ENCODE data around the gene MCOLN2. TPM values are rescaled to one million over a fixed set of nuclear protein-coding genes. Genes with fewer than 3 reads are reported as not detected.

The MCOLN2 gene
- total and polyA plus RNA-seq, 2 of the 8 experiments (the other 6 are each of a cell fraction or from before 2014, with no cell fraction given), result 1.7 to 6.1 TPM

- H3K79me1 ChIP-seq (ENCODE audit: low read depth, low read length), result no peaks in the 10 kb centered on the region
- H2BK5ac ChIP-seq (ENCODE audit: low read depth, low read length), result no peak overlapping the region
- H4K20me1 ChIP-seq (replicated peaks in 1 of 2; ENCODE audit: control insufficient read depth in 1 of 2, insufficient read depth in 2 of 2, low read length in 2 of 2), result no peaks in the 10 kb centered on the region
- no peak overlapping the region for H3K14ac ChIP-seq (ENCODE audit: insufficient read length)
- no peak overlapping the region for H2BK20ac ChIP-seq (ENCODE audit: low read length)
- WGBS, 2 experiments (ENCODE audit: extremely low coverage in 1 of 2, insufficient coverage in 1 of 2, insufficient read length in 1 of 2, insufficient replicate concordance in 2 of 2, low coverage in 1 of 2, low lambda C conversion rate in 2 of 2, missing lambda C conversion rate in 1 of 2), result 40% methylated on average over 6 of the region's 6 CpGs; no CpG with 5 or more reads in 1 of the 2 experiments
- H2AK5ac ChIP-seq (ENCODE audit: low read depth, low read length), result no peak overlapping the region
- peaks cover 0 to 2% (median 0%) of the 10 kb centered on the region in 4 experiments; a peak in 3 of 7 replicates for H3K4me1 ChIP-seq (replicated peaks in 1 of 4; ENCODE audit: control insufficient read depth in 3 of 4, insufficient read depth in 4 of 4, low read length in 3 of 4)
- no peak overlapping the region for H4K5ac ChIP-seq (ENCODE audit: insufficient read length, low read depth, low read length)
- H2BK15ac ChIP-seq (ENCODE audit: low read length), result no peak overlapping the region
- no peak overlapping the region for H2AFZ ChIP-seq (ENCODE audit: low read length)
- no peak overlapping the region for H3K4me3 ChIP-seq (ENCODE audit: extremely low read depth in 1 of 4, insufficient read depth in 2 of 4, low read depth in 3 of 4, low read length in 4 of 4)
- H3K27me3 ChIP-seq (replicated peaks in 1 of 4; ENCODE audit: control insufficient read depth in 3 of 4, extremely low read depth in 1 of 4, insufficient read depth in 3 of 4, low read length in 3 of 4), result peaks cover 0 to 2% (median 0%) of the 10 kb centered on the region in 4 experiments; a peak in 1 of 7 replicates
- no peak overlapping the region for H3K27ac ChIP-seq (ENCODE audit: low read depth, low read length)
- peak; percentile 95 for FAIRE-seq
- no peak overlapping the region for H3K56ac ChIP-seq (replicated peaks; ENCODE audit: insufficient read length, low read depth, low read length)
- H4K8ac ChIP-seq (ENCODE audit: extremely low read depth, insufficient read depth, low read length), result no peak overlapping the region
- H2BK12ac ChIP-seq (ENCODE audit: low read depth, low read length), result no peak overlapping the region
- DNase-seq (ENCODE audit: low read depth in 1 of 2, low spot score in 2 of 2), result peak in 1 of 2 experiments; percentile 61
- H2BK120ac ChIP-seq (replicated peaks; ENCODE audit: low read depth, low read length), result no peak overlapping the region
- no peaks in the 10 kb centered on the region for H3K23me2 ChIP-seq (ENCODE audit: low read depth, low read length)
- no peak overlapping the region for H3K18ac ChIP-seq (ENCODE audit: extremely low read depth, low read length)
- H3K4ac ChIP-seq (replicated peaks; ENCODE audit: insufficient read length, low read depth, low read length), result no peak overlapping the region
- no peaks in the 10 kb centered on the region for H3K36me3 ChIP-seq (ENCODE audit: control insufficient read depth in 2 of 4, insufficient read depth in 4 of 4, low read length in 3 of 4)
- no peaks in the 10 kb centered on the region for H3K79me2 ChIP-seq (ENCODE audit: control insufficient read depth in 1 of 2, insufficient read depth in 2 of 2, low read length in 2 of 2)
- ChIA-PET CTCF (ENCODE audit: partially characterized antibody) (interaction anchor here (0.5 to 10.0 kb wide), 83 partner anchors 9 to 1284 kb away, joined by 3 to 122 read pairs (median 4); partner anchors contain the start of genes BCL10, C1orf52, GNG5 and LPAR3), POLR2A (ENCODE audit: partially characterized antibody) (interaction anchor here (1.0 to 1.6 kb wide), 2 partner anchors 83 to 105 kb away, joined by 4 to 5 read pairs; no protein-coding TSS in a partner anchor)
- H3K4me2 ChIP-seq (ENCODE audit: insufficient read depth in 1 of 2, low read depth in 2 of 2, low read length in 2 of 2), result 0 out of 4 replicates have a peak overlapping the region, but pooled peaks of 1 of the 2 experiments have one; percentile 0
- no peaks in the 10 kb centered on the region for H3K9me3 ChIP-seq (ENCODE audit: insufficient read depth in 2 of 2, low read depth in 1 of 2, low read length in 1 of 2)
- H3K23ac ChIP-seq (ENCODE audit: insufficient read length), result no peak overlapping the region
- H3K9ac ChIP-seq (replicated peaks in 1 of 4; ENCODE audit: extremely low read depth in 1 of 4, low read depth in 3 of 4, low read length in 3 of 4), result no peak overlapping the region
- no peak overlapping the region for H4K91ac ChIP-seq (replicated peaks; ENCODE audit: insufficient read length, low read length)
- TF ChIP-seq ASH2L (IDR thresholded peaks at IDR 0.05; ENCODE audit: low read length) (no peak), CHD2 (IDR thresholded peaks at IDR 0.05; ENCODE audit: low read length) (peak; percentile 46; the same call in 1 of the 2 replicates), TBP (IDR thresholded peaks at IDR 0.05; ENCODE audit: low read depth, low read length) (no peak), CTCF (IDR thresholded peaks at IDR 0.05; ENCODE audit: control extremely low read depth in 1 of 3, insufficient read depth in 1 of 3, low read depth in 1 of 3, low read length in 3 of 3) (peak; percentile 63 to 86 (median 71)), SIRT6 (IDR thresholded peaks at IDR 0.05; ENCODE audit: low read length) (no peak), BCL11A (IDR thresholded peaks at IDR 0.05; ENCODE audit: low read depth in 2 of 2, low read length in 2 of 2) (no peak), KDM1A (IDR thresholded peaks at IDR 0.05; ENCODE audit: borderline replicate concordance, low read length) (no peak), MAX (IDR thresholded peaks at IDR 0.05) (no peak), SAP30 (IDR thresholded peaks at IDR 0.05; ENCODE audit: insufficient read depth, insufficient replicate concordance, low read length) (no peak)
Measured at GRCh38 chr1:84944767-84945486, 52.0 kb downstream of the MCOLN2 start.

Data from H1 (cell line).